Uterus (tissue), 4 donors: ENCODE results near the gene RPUSD4. TPM values are rescaled to one million over a fixed set of nuclear protein-coding genes. Genes with fewer than 3 reads are reported as not detected.

ENCODE experiments used
- DNase-seq, 2 donors: peaks; one replicate each; pipeline ENCODE4 v3.0.0-alpha.2; 2019 to 2020
- H3K27ac ChIP-seq, 2 donors: fragments of 200-600 bp; sonication (generic); 1 replicate in 1 of 2; 2 replicates in 1 of 2; pipeline ENCODE4 v1.5.1; 2016 to 2018
- H3K27me3 ChIP-seq, 2 donors: fragments of 200-600 bp; sonication (generic); one replicate each; pipeline ENCODE4 v1.5.1; 2018 to 2019; ENCODE audit warnings: control low read depth in 1 of 2
- H3K36me3 ChIP-seq, 2 donors: fragments of 200-600 bp; sonication (generic); one replicate each; pipeline ENCODE4 v1.5.1; 2019; ENCODE audit warnings: control low read depth in 1 of 2
- H3K4me1 ChIP-seq, 2 donors: fragments of 200-600 bp; sonication (generic); one replicate each; pipeline ENCODE4 v1.5.1; 2018 to 2019; ENCODE audit warnings: control low read depth in 1 of 2
- H3K4me3 ChIP-seq, 2 donors: fragments of 200-600 bp; sonication (generic); 1 replicate in 1 of 2; 2 replicates in 1 of 2; pipeline ENCODE4 v1.5.1; 2018 to 2019; ENCODE audit warnings: mild to moderate bottlenecking in 1 of 2
- H3K9me3 ChIP-seq, 2 donors: fragments of 200-600 bp; sonication (generic); one replicate each; pipeline ENCODE4 v1.5.1; 2019; ENCODE audit warnings: control low read depth in 1 of 2
- CTCF ChIP-seq, 4 experiments: fragments of 200-600 bp in 2 of 4; fragments of 450-650 bp in 2 of 4; sonication (generic) in 2 of 4; IDR thresholded peaks; one replicate each; pipeline ENCODE4 v1.5.1; 2016 to 2019; ENCODE audit warnings: antibody characterized with exemption in 4 of 4, mild to moderate bottlenecking in 2 of 4, moderate library complexity in 1 of 4
- POLR2A ChIP-seq, 2 donors: fragments of 450-650 bp; IDR thresholded peaks; one replicate each; pipeline ENCODE4 v1.6.1; 2016; ENCODE audit warnings: antibody characterized with exemption in 2 of 2, mild to moderate bottlenecking in 1 of 2, moderate library complexity in 1 of 2
- intact Hi-C: fragments of 100-400 bp; cut with DNase I; formaldehyde crosslinking; loops from one replicate; pipeline ENCODE4 v1.15.1; 2023; ENCODE audit warnings: low total_unique reads
- total RNA-seq, 4 donors: library from RNA; depleted of rRNA in 3 of 4; stranded (reverse); fragments of >200 nt in 3 of 4; gene quantifications; one replicate each; pipeline versions ENCODE4 v1.1.0 to v1.2.4, GENCODE V29; 2014 to 2023
- donor health status: DM: yes; HTN: yes; CAD: no.

RPUSD4 gene
- total RNA-seq, 4 donors from 2014 or later: 7.6 to 37.4 (median 16.4) TPM

GRCh38 chr11:126162306-126163030, 49.0 kb downstream of the RPUSD4 start:
- TF ChIP-seq CTCF (IDR thresholded peaks at IDR 0.05): no peak
- no peak for TF ChIP-seq POLR2A (IDR thresholded peaks at IDR 0.05)
- Histone ChIP-seq H3K9me3 (no peaks in the 10 kb centered on the region), H3K27me3 (no peaks in the 10 kb centered on the region), H3K4me3 (no peak overlapping the region), H3K4me1 (peaks cover 15 to 20% of the 10 kb centered on the region in 2 donors), H3K36me3 (no peaks in the 10 kb centered on the region), H3K27ac (peak overlapping the region; percentile 78 to 88)
- peak in 1 of 2 donors; percentile 37 for DNase-seq
- intact Hi-C loops: no loop called here

GRCh38 chr11:126161023-126161391, 50.4 kb downstream of the RPUSD4 start:
- no peak for DNase-seq
- Histone ChIP-seq H3K4me3 (no peak overlapping the region), H3K9me3 (no peaks in the 10 kb centered on the region), H3K4me1 (peaks cover 15 to 20% of the 10 kb centered on the region in 2 donors), H3K36me3 (no peaks in the 10 kb centered on the region), H3K27me3 (no peaks in the 10 kb centered on the region), H3K27ac (no peak overlapping the region)
- intact Hi-C loops: no loop called here
- no peak for TF ChIP-seq CTCF (IDR thresholded peaks at IDR 0.05)
- TF ChIP-seq POLR2A (IDR thresholded peaks at IDR 0.05): no peak

GRCh38 chr11:126160345-126161022, 51.0 kb downstream of the RPUSD4 start:
- Histone ChIP-seq H3K27me3 (no peaks in the 10 kb centered on the region), H3K9me3 (no peaks in the 10 kb centered on the region), H3K4me1 (peaks cover 15% of the 10 kb centered on the region in 2 donors), H3K27ac (no peak overlapping the region), H3K36me3 (no peaks in the 10 kb centered on the region), H3K4me3 (no peak overlapping the region)
- DNase-seq: no peak
- intact Hi-C loops: no loop called here
- TF ChIP-seq POLR2A (IDR thresholded peaks at IDR 0.05) (no peak), CTCF (IDR thresholded peaks at IDR 0.05) (no peak)

GRCh38 chr11:126159719-126160344, 51.6 kb downstream of the RPUSD4 start:
- Histone ChIP-seq H3K4me1 (peaks cover 12 to 15% of the 10 kb centered on the region in 2 donors), H3K27me3 (no peaks in the 10 kb centered on the region), H3K9me3 (no peaks in the 10 kb centered on the region), H3K4me3 (no peak overlapping the region), H3K27ac (no peak overlapping the region), H3K36me3 (no peaks in the 10 kb centered on the region)
- TF ChIP-seq POLR2A (IDR thresholded peaks at IDR 0.05) (no peak), CTCF (IDR thresholded peaks at IDR 0.05) (no peak)
- DNase-seq: no peak
- intact Hi-C loops: no loop called here
